K562 (cell line): ENCODE results near the gene ADGRA1. TPM values are rescaled to one million over a fixed set of nuclear protein-coding genes. Genes with fewer than 3 reads are reported as not detected.

ENCODE experiments used
- ATAC-seq: fragments of 200-7000 bp; cut with Tn5 transposase; 3 replicates; pipeline ENCODE4 v1.9.1; 2020; ENCODE audit warnings: moderate library complexity
- BruUV-seq: library from RNA; stranded (reverse); fragments of 400-500 nt; replicated peaks from 2 replicates; lab custom pipeline; 2021; lab: Mats Ljungman, UMichigan
- CTCF ChIA-PET: fragments of 300-600 bp; formaldehyde crosslinking; extraction: SDS; loops from one replicate; lab custom pipeline; 2021; ENCODE audit warnings: low intra/inter-chr PET ratio; lab: Yijun Ruan, JAX
- POLR2A ChIA-PET: fragments of 300-600, 350-650 bp; sonication (Branson Sonifier 250); formaldehyde crosslinking; extraction: SDS; loops from one replicate; lab custom pipeline; 2021; ENCODE audit warnings: antibody characterized with exemption, inconsistent platforms; lab: Yijun Ruan, JAX
- DNase-seq, 4 experiments: peaks; one replicate each; pipeline versions ENCODE4 v3.0.0 to v3.0.0-alpha.2; 2011 to 2018; ENCODE audit warnings: low spot score in 3 of 4, mixed read lengths in 3 of 4; ENCODE audit errors: extremely low read depth in 1 of 4
- FAIRE-seq: peaks from 2 replicates; lab custom pipeline; 2011; peaks lifted over from hg19 to GRCh38; lab: Jason Lieb, UNC
- H2AFZ ChIP-seq: 2 replicates; pipeline ENCODE4 v1.6.0; 2011; ENCODE audit warnings: low read depth, low read length, control low read depth, inconsistent platforms
- H3K27ac ChIP-seq: fragments of 200-600 bp; 3 replicates; pipeline ENCODE4 v1.8.0; 2011; ENCODE audit warnings: low read depth, mild to moderate bottlenecking, control low read depth, inconsistent platforms, low read length, moderate library complexity, mixed read lengths; ENCODE audit errors: extremely low read depth
- H3K27me3 ChIP-seq, 2 experiments: fragments of 300-600 bp in 1 of 2; 2 replicates in 1 of 2; 3 replicates in 1 of 2; pipeline versions ENCODE4 v1.6.0 to v1.8.0; 2011; ENCODE audit warnings: inconsistent platforms in 2 of 2, low read length in 2 of 2, mild to moderate bottlenecking in 1 of 2, mixed read lengths in 1 of 2, moderate library complexity in 1 of 2; ENCODE audit not compliant: control insufficient read depth in 2 of 2, insufficient read depth in 2 of 2
- H3K36me3 ChIP-seq: fragments of 300-600 bp; 3 replicates; pipeline ENCODE4 v1.8.0; 2011; ENCODE audit warnings: mild to moderate bottlenecking, low read length, inconsistent platforms; ENCODE audit not compliant: control insufficient read depth, insufficient read depth
- H3K4me1 ChIP-seq, 2 experiments: fragments of 200-600 bp in 1 of 2; replicated peaks in 1 of 2; 2 replicates in 1 of 2; 3 replicates in 1 of 2; pipeline versions ENCODE4 v1.5.1 to v1.8.0; 2011; ENCODE audit warnings: inconsistent platforms in 2 of 2, low read length in 2 of 2, mild to moderate bottlenecking in 1 of 2, mixed read lengths in 1 of 2, moderate library complexity in 1 of 2; ENCODE audit not compliant: control insufficient read depth in 2 of 2, insufficient read depth in 2 of 2
- H3K4me2 ChIP-seq: 2 replicates; pipeline ENCODE4 v1.6.1; 2011; ENCODE audit warnings: low read length, control low read depth, inconsistent platforms, mixed read lengths; ENCODE audit not compliant: insufficient read depth
- H3K4me3 ChIP-seq: fragments of 200-600 bp; sonication (generic), shearing (Covaris generic); 2 replicates; pipeline ENCODE4 v1.5.1; 2016; ENCODE audit warnings: control low read depth, inconsistent platforms
- H3K79me2 ChIP-seq: fragments of 200-600 bp; 3 replicates; pipeline ENCODE4 v1.8.0; 2011; ENCODE audit warnings: low read length, inconsistent platforms; ENCODE audit not compliant: control insufficient read depth, insufficient read depth
- H3K9ac ChIP-seq, 2 experiments: 2 replicates each; pipeline versions ENCODE4 v1.6.0 to v1.6.1; 2011; ENCODE audit warnings: low read depth in 2 of 2, low read length in 2 of 2, control low read depth in 1 of 2, inconsistent platforms in 1 of 2, mild to moderate bottlenecking in 1 of 2, mixed read lengths in 1 of 2; ENCODE audit not compliant: insufficient read depth in 1 of 2
- H3K9me1 ChIP-seq: one replicate; pipeline ENCODE4 v1.6.0; 2011; ENCODE audit warnings: inconsistent platforms, mild to moderate bottlenecking, low read length, moderate library complexity; ENCODE audit not compliant: control insufficient read depth, insufficient read depth
- H3K9me3 ChIP-seq: replicated peaks from 2 replicates; pipeline ENCODE4 v1.5.1; 2011; ENCODE audit warnings: low read depth, low read length, inconsistent platforms; ENCODE audit not compliant: control insufficient read depth, insufficient read depth
- H4K20me1 ChIP-seq: replicated peaks from 2 replicates; pipeline ENCODE4 v1.6.1; 2011; ENCODE audit warnings: low read length, inconsistent platforms, mixed read lengths; ENCODE audit not compliant: control insufficient read depth, insufficient read depth
- CHD4 ChIP-seq: fragments of 200-600 bp; sonication (generic); IDR thresholded peaks from 3 replicates; pipeline ENCODE4 v1.6.1; 2012; ENCODE audit warnings: low read depth, mild to moderate bottlenecking, mixed read lengths, low read length, inconsistent platforms; ENCODE audit not compliant: insufficient read depth, insufficient replicate concordance, poor library complexity, severe bottlenecking
- DNMT1 ChIP-seq: fragments of 450-650 bp; IDR thresholded peaks from 2 replicates; pipeline ENCODE4 v1.6.1; 2016; ENCODE audit warnings: antibody characterized with exemption, mild to moderate bottlenecking
- E2F3 ChIP-seq: fragments of 250-450 bp; sonication (Bioruptor Pico); IDR thresholded peaks from 2 replicates; pipeline ENCODE4 v1.4.0; 2020; ENCODE audit warnings: mild to moderate bottlenecking
- FOXK1 ChIP-seq: sonication (generic); formaldehyde crosslinking; IDR thresholded peaks from 2 replicates; pipeline ENCODE4 v1.8.0; 2022; ENCODE audit warnings: missing genetic modification reagents, mild to moderate bottlenecking, borderline replicate concordance
- FOXP1 ChIP-seq: sonication (generic); formaldehyde crosslinking; IDR thresholded peaks from 2 replicates; pipeline ENCODE4 v1.8.0; 2022; ENCODE audit warnings: mild to moderate bottlenecking, missing genetic modification reagents
- HLTF ChIP-seq: fragments of 450-650 bp; IDR thresholded peaks from 2 replicates; pipeline ENCODE4 v1.6.1; 2016
- MEF2D ChIP-seq: conservative IDR thresholded peaks from 2 replicates; pipeline ENCODE4 v1.6.1; 2016; ENCODE audit warnings: low read depth, missing genetic modification characterization, missing compliant biosample characterization
- NCOA1 ChIP-seq: fragments of 450-650 bp; IDR thresholded peaks from 2 replicates; pipeline ENCODE4 v1.6.1; 2016; ENCODE audit warnings: low read depth
- NCOA6 ChIP-seq: fragments of 450-650 bp; IDR thresholded peaks from 2 replicates; pipeline ENCODE4 v1.6.1; 2017; ENCODE audit warnings: mild to moderate bottlenecking
- PHF8 ChIP-seq: fragments of 200-600 bp; sonication (generic); IDR thresholded peaks from 2 replicates; pipeline ENCODE4 v1.6.1; 2012; ENCODE audit warnings: mixed run types, mild to moderate bottlenecking, inconsistent platforms, low read length, moderate library complexity, borderline replicate concordance
- PTBP1 ChIP-seq: fragments of 200-400 bp; formaldehyde crosslinking; IDR thresholded peaks from 2 replicates; pipeline ENCODE4 v1.6.1; 2017; ENCODE audit warnings: low read depth, low read length
- RBBP5 ChIP-seq: fragments of 200-600 bp; sonication (generic); IDR thresholded peaks from 2 replicates; pipeline ENCODE4 v1.6.1; 2012; ENCODE audit warnings: borderline replicate concordance, mild to moderate bottlenecking, low read length, control low read depth, inconsistent platforms; ENCODE audit not compliant: insufficient read depth, poor library complexity, severe bottlenecking
- ZNF384 ChIP-seq: IDR thresholded peaks from 2 replicates; pipeline ENCODE4 v1.6.1; 2012; ENCODE audit warnings: low read depth, low read length, improper control_type of control experiment
- WGBS: fragments of 100-300 bp; shearing (Covaris generic); methylation state at CpG from one replicate; pipeline ENCODE4 v1.1.6; 2016; ENCODE audit warnings: low coverage, mixed read lengths; ENCODE audit not compliant: insufficient coverage; ENCODE audit errors: missing lambda C conversion rate; 5-methylcytosine and 5-hydroxymethylcytosine counted together
- in situ Hi-C: fragments of 300-500 bp; cut with MboI; formaldehyde crosslinking; loops from 4 replicates; pipeline ENCODE4 v1.15.0; 2018; ENCODE audit warnings: inconsistent platforms, mixed read lengths
- intact Hi-C: fragments of 100-400 bp; cut with micrococcal nuclease; formaldehyde crosslinking; loops from 2 replicates; pipeline ENCODE4 v1.14.2; 2022
- polyA plus RNA-seq, 8 experiments: library from polyadenylated mRNA; depleted of rRNA in 4 of 8; stranded (reverse) in 5 of 8; unstranded in 3 of 8; fragments of >200 nt; fragmentation: Nextera tagmentation in 2 of 8; fragmentation: Illumina TruSeq in 1 of 8; extraction: Ambion mirVana in 2 of 8; extraction: Trizol in 1 of 8; gene quantifications; 2 replicates each; pipeline versions ENCODE4 v1.2.1 to v1.2.3, GENCODE V29; 2011 to 2014; ENCODE audit warnings: inconsistent platforms in 1 of 8, missing spikeins in 1 of 8
- total RNA-seq, 7 experiments: library from RNA; depleted of rRNA in 6 of 7; stranded (reverse); fragments of >200 nt in 6 of 7; fragmentation: Illumina TruSeq in 2 of 7; extraction: Trizol in 2 of 7; gene quantifications; 2 replicates each; pipeline versions ENCODE4 v1.2.1 to v1.2.3, GENCODE V29; 2011 to 2021; ENCODE audit warnings: low replicate concordance in 1 of 7
- TF ChIP-seq, protein P1 (sequence below): sonication (generic); formaldehyde crosslinking; IDR thresholded peaks from 2 replicates; pipeline ENCODE4 v1.8.0; 2022; ENCODE audit warnings: missing genetic modification reagents, mild to moderate bottlenecking, moderate library complexity, borderline replicate concordance
- TF ChIP-seq, protein P2 (sequence below): conservative IDR thresholded peaks from 2 replicates; pipeline ENCODE4 v1.6.1; 2011; ENCODE audit warnings: low read depth, mild to moderate bottlenecking, low read length; ENCODE audit not compliant: control insufficient read depth

The ADGRA1 gene
- total and polyA plus RNA-seq, 9 of the 15 experiments (the other 6 are each of a cell fraction or from before 2014, with no cell fraction given), result not detected

DNA sequence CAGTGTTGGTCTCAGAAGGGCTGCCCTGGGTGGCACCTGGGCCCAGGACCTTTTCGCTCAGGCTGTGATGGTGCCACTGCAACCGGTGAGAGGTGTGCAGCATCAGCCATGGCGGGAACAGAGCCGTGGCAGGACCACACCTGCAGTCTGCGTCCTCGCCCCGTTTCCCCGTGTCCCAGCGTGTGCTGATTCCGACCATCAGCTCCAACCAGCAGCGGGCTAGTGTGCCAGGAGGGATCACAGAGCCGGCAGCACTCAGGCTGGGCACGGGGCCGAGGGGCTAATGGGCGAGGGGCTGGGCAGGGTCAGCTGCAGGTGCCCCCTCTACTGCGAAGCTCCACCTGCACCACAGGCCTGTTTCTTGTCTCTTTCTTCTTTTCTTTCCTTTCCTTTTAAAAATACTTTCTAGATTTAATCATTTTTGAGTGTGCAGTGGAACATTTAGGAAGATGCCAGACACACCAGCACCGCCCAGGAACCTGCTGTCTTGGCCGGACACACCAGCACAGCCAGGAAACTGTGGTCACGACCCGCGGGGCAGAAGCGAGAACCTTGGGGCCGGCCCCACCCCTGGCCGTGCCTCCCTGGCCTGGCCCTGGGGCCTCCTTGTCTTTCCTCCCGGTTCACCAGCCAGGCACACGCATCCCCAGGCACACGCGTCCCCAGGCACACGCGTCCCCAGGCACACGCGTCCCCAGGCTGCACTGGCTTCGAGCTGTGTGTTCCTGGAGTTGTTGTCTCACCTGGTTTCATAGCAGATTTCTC is 34.6 kb downstream of the ADGRA1 start:
- Histone ChIP-seq H3K9ac (no peak overlapping the region), H3K36me3 (no peaks in the 10 kb centered on the region), H3K27ac (no peak overlapping the region), H3K9me3 (no peaks in the 10 kb centered on the region), H3K27me3 (no peaks in the 10 kb centered on the region; a peak in 1 of 5 replicates), H3K4me3 (no peak overlapping the region), H3K4me2 (no peak overlapping the region), H3K9me1 (no peaks in the 10 kb centered on the region), H4K20me1 (no peaks in the 10 kb centered on the region), H2AFZ (no peak overlapping the region), H3K79me2 (no peaks in the 10 kb centered on the region), H3K4me1 (peaks cover 0 to 10% of the 10 kb centered on the region in 2 experiments; a peak in 3 of 5 replicates)
- POLR2A ChIA-PET, result no interaction called here
- intact Hi-C loops, result no loop called here
- TF ChIP-seq E2F3 (CRISPR knock-in tag) (no peak), NCOA6 (no peak), PHF8 (no peak), ZNF384 (no peak), RBBP5 (no peak), DNMT1 (no peak), HLTF (no peak), FOXP1 (CRISPR knock-in tag) (no peak), PTBP1 (no peak), NCOA1 (no peak), CHD4 (no peak), MEF2D (no peak), FOXK1 (CRISPR knock-in tag) (no peak)
- TF ChIP-seq, protein P1, sequence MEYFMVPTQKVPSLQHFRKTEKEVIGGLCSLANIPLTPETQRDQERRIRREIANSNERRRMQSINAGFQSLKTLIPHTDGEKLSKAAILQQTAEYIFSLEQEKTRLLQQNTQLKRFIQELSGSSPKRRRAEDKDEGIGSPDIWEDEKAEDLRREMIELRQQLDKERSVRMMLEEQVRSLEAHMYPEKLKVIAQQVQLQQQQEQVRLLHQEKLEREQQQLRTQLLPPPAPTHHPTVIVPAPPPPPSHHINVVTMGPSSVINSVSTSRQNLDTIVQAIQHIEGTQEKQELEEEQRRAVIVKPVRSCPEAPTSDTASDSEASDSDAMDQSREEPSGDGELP (CRISPR knock-in tag), result no peak
- TF ChIP-seq, protein P2, sequence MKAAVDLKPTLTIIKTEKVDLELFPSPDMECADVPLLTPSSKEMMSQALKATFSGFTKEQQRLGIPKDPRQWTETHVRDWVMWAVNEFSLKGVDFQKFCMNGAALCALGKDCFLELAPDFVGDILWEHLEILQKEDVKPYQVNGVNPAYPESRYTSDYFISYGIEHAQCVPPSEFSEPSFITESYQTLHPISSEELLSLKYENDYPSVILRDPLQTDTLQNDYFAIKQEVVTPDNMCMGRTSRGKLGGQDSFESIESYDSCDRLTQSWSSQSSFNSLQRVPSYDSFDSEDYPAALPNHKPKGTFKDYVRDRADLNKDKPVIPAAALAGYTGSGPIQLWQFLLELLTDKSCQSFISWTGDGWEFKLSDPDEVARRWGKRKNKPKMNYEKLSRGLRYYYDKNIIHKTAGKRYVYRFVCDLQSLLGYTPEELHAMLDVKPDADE, result no peak
- no TSS peak for BruUV-seq
- no peak for DNase-seq
- 29% methylated on average over 17 of the region's 33 CpGs for WGBS
- CTCF ChIA-PET, result no interaction called here
- in situ Hi-C loops, result loop anchor here (5.0 to 25.0 kb wide), 2 partner anchors 180 to 460 kb away; partner anchors contain the start of gene CFAP46
- no peak for FAIRE-seq
- no peak for ATAC-seq
